GM19372 (cell line): ENCODE results near the gene SLC35E3.
"Not testable (repeated sequence)": the region's sequence is repeated elsewhere in the genome, so short reads cannot be mapped to it uniquely, and the experiment has no call there.

Experiments used
- ATAC-seq: cut with Tn5 transposase; IDR thresholded peaks from one replicate; pipeline ENCODE4 v1.9.1; 2021; ENCODE audit warnings: mild to moderate bottlenecking, low read depth, moderate library complexity; ENCODE audit not compliant: unreplicated experiment

The SLC35E3 gene

DNA sequence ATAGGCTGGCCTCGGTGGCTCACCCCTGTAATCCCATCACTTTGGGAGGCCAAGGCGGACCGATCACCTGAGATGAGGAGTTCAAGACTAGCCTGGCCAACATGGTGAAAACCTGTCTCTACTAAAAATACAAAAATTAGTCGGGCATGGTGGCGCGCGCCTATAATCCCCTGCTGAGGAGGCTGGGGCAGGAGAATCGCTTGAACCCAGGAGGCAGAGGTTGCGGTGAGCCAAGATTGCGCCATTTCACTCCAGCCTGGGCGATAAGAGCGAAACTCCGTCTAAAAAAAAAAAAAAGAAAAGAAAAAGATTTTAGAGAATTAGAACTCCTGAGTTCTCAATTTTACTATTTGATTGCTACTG, 64.0 kb downstream of the SLC35E3 start:
- ATAC-seq = not testable (repeated sequence)

DNA sequence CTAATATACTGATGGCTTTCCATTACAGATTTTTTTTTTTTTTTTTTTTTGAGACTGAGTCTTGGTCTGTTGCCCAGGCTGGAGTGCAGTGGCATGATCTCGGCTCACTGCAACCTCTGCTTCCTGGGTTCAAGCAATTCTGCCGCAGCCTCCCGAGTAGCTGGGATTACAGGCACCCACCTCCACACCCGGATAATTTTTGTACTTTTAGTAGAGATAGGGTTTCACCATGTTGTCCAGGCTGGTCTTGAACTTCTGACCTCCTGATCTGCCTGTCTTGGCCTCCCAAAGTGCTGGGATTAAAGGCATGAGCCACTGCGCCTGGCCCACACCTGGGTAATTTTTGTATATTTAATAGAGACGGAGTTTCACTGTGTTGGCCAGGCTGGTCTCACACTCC, 65.6 kb downstream of the SLC35E3 start:
- not testable (repeated sequence) for ATAC-seq

DNA sequence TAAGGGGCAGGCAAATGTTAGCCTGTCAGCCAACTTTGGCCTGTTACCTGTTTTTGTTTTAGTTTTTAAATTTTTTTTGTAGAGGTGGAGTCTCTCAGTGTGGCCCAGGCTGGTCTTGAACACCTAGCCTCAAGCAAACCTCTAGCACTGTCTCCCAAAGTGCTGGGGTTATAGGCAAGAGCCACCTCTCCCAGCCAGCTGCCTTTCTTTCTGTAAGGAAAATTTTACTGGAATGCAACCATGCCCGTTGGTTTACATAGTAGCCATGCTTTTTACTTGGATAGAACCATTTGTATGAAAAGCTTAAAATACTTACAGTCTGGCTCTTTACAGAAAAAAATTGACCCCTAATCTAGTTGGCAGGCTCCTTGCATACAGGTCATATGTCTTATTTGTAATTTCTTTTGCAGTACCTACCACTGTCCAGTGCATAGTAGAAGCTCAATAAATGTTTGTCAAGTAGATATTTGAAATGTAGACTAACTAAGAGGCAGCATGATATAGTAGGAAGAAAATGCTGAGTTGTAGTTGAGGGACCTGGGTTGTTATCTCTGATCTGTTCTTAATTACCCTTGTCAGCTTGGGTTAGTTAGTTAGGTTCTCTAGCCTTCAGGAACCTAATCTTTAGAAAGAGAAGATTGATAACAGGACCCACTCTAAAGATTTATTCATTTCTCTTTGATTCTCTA, 66.7 kb downstream of the SLC35E3 start:
- no peak for ATAC-seq

DNA sequence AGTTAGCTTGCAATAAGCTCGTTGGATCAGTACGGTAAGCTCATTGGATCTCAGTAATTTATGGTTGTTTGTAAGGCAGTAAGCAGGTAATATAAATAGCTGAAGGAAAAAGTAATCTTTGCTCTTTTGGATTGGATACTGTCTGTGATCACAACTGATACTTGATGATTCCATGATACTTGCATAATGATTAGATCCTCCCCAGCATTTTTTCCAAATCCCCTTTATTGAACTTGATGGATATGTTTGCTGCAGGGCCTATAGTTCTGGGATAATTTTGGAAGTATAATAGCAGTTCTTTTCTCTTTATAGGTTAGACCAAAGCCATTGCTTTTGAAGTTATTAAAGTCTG, 67.2 kb downstream of the SLC35E3 start:
- ATAC-seq = no peak

DNA sequence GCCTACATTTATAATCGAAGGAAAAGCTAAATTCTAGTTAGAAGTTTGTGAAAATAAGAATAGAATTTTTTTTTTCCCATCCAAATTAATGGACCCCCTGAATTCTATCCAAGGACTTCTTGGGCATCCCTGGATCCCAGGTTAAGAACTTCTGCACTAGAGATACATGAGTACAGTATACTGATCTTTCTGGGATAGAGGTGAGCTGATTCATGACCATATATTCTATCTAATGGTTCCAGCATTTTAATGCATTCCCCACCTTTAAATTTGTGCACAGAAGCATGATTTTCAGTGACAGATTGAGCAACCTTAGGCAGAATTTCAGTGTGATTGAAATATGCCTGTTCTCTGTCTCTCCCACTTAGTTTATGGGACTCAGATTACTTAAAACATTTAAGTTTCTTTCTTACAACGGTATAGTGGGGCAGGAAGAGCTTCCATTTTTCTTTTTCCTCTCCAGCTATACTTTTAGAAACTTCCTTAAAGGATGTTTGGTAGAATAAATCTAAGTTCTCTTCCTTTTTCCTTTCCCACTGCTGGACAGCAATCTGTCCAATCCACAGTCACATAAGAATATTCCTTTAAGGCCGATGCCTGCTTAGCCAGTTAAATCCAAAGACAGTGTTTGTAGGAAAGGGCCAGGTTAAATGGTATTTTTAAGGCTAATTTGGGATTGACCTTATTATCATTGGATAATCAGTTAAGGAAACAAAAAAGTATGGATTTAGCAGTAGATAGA, 68.7 kb downstream of the SLC35E3 start:
- no peak for ATAC-seq

DNA sequence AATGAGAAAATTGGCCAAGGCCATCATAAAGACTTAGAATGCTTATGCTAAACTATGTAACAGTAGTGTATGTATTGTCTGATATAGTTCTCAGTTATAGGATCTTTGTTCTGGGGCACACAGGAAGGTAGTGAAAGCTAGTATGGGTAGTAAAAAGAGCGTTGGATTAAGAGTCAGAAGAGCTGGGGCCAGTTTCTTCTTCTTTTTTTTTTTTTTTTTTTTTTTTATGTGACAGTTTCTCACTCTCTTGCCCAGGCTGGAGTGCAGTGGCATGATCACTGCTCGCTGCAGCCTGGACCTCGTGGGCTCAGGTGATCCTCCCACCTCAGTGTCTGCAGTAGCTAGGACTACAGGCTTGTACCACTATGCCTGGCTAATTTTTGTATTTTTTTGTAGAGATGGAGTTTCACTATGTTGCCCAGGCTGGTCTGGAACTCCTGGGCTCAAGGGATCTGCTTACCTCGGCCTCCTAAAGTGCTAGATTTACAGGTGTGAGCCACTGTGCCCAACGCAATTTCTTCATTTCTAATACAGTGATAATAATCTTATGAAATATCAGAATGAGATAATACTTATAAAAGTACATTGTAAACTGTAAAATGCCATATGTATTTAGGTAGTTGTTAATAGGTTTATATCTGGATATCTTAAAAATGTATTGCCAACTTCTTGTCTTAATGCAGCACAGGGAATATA, 69.4 kb downstream of the SLC35E3 start:
- no peak for ATAC-seq

DNA sequence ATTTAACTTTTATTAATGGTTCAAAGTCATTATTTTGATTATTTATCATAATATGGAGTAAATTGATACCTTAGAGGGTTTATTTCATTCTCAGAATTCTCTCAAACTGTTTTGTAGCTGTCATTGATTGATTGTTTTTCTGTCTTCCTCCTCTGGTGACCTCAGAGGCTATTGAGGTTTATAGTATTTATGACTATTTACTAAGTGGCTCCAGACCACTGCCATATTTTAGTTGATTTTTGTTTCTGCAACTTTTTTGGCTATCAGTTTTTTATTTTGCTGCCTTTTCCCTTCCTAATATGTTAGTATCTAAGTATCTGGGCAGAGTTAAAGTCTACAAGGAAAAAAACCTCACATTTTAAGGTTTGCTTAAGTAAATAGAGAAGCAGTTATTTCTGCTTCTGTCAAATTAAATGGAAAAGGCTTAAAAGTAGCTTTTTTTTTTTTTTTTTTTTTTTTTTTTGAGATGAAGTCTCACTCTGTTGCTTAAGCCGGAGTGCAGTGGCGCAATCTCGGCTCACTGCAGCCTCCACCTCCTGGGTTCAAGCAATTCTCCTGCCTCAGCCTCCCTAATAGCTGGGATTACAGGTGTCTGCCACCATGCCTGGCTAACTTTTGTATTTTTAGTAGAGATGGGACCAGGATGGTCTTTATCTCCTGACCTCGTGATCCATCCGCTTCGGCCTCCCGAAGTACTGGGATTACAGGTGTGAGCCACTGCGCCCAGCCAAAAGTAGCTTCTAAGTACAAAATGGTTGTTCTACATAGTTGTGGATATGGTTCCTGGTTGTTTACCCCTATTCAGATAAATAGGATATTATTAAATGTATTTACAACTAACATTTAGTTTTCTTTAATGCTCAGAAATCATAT, 70.2 kb downstream of the SLC35E3 start:
- ATAC-seq = no peak

DNA sequence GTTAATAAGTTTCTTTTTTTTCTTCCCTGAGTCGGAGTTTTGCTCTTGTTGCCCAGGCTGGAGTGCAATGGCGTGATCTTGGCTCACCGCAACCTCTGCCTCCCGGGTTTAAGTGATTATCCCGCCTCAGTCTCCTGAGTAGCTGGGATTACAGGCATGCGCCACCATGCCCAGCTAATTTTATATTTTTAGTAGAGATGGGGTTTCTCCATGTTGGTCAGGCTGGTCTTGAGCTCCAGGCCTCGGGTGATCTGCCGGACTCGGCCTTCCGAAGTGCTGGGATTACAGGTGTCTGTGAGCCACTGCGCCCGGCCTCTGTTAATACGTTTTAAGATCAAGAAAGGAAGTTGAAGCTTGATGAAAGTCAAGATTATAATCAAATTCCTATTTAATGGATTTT, 73.5 kb downstream of the SLC35E3 start:
- not testable (repeated sequence) for ATAC-seq

DNA sequence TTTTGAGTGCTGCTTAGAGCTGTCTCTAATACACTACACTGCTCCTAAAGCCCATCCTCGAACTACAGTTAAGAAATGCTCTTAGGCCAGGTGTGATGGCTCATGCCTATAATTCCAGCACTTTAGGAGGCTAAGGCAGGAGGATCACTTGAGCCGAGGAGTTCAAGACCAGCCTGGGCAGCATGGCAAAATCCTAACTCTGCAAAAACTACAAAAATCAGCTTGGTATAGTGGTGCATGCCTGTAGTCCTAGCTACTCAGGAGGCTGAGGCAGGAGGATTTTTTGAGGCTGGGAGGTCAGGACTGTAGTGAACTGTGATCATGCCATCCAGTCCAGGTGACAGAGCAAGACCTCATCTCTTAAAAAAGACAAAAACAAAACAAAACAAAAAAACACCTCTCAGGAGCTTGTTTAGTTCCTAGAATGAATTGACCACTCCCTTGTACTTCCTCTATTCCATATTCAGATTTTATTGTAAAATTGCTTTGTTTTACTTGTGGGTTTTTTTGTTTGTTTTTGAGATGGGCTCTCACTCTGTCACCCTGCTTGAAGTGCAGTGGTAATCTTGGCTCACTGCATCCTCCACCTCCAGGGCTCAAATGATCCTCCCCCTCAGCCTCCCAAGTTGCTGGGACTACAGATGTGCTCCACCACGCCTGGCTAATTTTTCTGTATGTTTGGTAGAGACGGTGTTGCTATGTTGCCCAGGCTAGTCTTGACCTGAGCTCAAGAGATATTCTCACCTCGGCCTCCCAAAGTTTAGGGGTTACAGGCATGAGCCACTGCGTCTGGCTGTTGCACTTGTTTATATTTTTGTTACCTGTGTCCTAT, 75.6 kb downstream of the SLC35E3 start:
- ATAC-seq = no peak

DNA sequence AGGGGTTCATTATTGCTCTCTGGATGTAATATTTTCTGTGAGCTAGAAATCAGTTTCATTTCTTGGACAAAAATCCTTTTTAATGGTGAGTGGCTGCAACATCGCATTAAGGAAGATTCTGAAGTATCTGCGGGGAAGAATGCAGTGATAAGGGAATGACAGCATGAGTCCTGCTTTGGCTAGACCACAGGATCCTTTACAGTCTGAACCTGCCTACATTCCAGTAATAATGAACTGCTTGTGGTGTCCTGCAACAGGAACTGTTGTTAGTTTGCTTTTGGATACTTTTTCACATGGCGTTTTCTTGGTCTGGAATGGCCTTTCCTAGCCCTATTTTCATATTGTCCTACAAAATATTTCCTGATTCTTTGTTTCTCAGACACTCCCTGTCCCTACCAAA, 77.7 kb downstream of the SLC35E3 start:
- no peak for ATAC-seq

DNA sequence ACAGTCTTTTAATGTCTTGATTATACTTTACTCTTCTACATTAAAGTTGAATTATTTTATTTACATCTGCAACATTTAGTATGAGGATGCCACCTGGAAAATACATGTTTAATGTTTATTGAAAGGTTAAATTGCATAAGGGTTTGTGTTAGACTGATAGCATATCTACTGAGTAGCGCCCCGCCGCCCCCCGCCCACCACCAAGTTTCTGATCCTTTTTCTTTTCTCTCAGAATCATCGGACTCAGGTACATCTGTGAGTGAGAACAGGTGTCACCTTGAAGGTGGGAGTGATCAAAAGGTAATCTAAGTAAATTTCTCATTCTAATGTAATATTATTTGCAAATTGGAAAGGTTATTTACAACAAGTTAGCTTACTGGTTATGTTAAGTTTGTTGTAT, 78.2 kb downstream of the SLC35E3 start:
- no peak for ATAC-seq

DNA sequence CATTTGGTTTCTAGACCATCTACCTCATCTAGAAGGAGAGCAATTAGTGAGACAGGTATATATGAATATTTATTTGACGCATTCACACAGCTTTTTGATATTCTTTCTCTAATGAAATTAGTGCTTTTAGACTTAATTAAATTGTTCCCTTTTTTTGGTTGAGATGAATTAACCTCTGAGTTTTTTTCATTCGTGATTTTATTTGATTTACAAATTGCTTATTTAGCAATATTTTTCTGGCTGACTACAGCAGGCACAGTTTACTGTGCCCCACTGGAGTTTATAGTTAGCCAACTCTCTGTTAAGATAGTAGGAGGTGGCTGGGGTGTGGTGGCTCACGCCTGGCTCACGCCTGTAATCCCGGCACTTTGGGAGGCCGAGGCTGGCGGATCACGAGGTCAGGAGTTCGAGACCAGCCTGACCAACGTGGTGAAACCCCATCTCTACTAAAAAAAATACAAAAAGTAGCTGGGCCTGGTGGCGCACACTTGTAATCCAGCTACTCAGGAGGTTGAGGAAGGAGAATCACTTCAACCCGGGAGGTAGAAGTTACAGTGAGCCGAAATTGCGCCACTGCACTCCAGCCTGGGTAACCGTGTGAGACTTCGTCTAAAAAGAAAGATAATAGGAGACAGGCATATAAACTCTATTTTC, 78.7 kb downstream of the SLC35E3 start:
- no peak for ATAC-seq

DNA sequence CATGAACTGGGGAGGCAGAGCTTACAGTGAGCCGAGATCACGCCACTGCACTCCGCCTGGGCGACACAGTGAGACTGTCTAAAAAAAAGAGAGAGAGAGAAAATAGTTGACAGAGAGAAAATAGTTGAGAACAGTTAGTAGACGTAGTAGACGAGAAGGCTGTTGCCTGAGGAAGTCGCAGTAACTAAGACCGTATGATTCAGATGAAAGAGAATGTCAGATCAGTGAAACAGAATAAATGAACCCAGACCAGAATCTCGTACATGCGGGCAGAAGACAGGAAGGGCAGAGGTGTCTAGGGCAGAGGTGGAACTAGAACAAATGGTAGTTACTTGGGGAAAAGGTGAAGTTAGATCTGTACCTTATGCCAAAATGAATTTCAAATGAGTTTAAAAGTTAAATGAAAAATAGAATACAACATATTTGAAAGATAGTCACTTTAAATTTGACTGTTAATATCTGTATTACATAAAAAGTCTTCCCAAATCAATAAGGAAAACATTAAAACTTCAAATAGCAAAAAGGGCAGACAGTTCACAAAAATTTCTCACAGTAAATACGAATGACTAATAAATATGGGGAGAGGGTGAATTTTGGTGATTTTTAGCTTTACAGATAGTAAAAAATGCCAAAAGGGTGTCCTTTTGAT, 79.7 kb downstream of the SLC35E3 start:
- ATAC-seq = no peak

DNA sequence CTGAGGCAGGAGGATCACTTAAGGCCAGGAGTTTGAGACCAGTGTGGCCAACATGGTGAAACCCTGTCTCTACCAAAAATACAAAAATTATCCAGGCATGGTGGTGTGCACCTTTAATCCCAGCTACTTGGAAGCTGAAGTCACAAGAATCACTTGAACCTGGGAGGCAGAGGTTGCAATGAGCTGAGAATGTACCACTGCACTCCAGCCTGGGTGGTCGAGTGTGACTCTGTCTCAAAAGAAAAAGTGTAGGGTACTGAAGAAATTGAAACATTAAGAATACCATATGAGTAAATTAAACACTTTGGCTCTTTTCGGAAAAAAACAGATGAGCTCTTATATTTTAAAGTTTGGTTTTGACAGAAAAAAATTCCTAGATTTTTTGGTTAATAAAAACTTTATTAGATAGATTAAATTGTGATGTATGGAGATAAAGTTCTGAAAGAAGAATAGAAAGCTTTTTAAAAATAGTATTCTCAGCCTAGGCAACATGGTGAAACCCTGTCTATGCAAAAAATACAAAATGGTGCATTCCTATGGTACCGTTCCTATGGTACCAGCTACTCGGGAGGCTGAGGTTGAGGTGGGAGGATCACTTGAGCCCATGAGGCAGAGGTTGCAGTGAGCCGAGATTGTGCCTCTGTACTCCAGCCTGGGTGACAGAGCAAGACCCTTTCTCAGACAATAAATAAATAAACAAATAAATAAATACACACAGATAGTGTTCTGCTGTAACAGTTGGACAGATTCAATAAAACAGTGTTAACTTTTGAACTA, 82.1 kb downstream of the SLC35E3 start:
- ATAC-seq = no peak

DNA sequence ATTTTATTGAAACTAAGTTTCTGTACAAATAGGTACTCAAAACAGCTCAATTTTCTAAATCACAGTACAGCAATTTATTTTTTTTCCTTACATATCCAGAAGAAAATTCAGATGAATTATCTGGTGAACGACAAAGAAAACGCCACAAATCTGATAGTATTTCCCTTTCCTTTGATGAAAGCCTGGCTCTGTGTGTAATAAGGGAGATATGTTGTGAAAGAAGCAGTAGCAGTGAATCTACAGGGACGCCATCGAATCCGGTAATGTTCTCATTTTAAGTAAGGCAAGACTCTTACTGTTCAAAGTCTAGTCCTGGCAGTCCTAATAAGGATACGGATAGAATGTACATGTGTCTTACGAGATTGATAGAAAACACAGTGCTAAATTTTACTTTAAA, 82.7 kb downstream of the SLC35E3 start:
- ATAC-seq = no peak
